Panc1 (cell line): Measurements from ENCODE around the gene MORN1. TPM values are rescaled to one million over a fixed set of nuclear protein-coding genes. Genes with fewer than 3 reads are reported as not detected.

Experiments used
- ATAC-seq: fragments of 200-7000 bp; cut with Tn5 transposase; 2 replicates; pipeline ENCODE4 v1.9.1; 2020; ENCODE audit warnings: mild to moderate bottlenecking, moderate library complexity
- BruUV-seq: library from RNA; stranded (reverse); fragments of 400-500 nt; replicated peaks from 2 replicates; lab custom pipeline; 2021; lab: Mats Ljungman, UMichigan
- CTCF ChIA-PET: fragments of 300-600 bp; sonication (Branson Sonifier 250); formaldehyde crosslinking; loops from one replicate; lab custom pipeline; 2022; ENCODE audit warnings: antibody characterized with exemption; lab: Charles Lee
- POLR2A ChIA-PET: fragments of 300-600 bp; sonication (Branson Sonifier 250); formaldehyde crosslinking; loops from one replicate; lab custom pipeline; 2022; ENCODE audit warnings: antibody characterized with exemption; lab: Charles Lee
- DNase-seq: peaks from one replicate; pipeline ENCODE4 v3.0.0-alpha.2; 2010; ENCODE audit warnings: low read depth, low spot score
- H3K27ac ChIP-seq: 2 replicates; pipeline ENCODE4 v1.5.1; 2011; ENCODE audit warnings: mild to moderate bottlenecking, low read length, inconsistent platforms
- H3K27me3 ChIP-seq: fragments of 200-500 bp; sonication (Bioruptor generic); 2 replicates; pipeline ENCODE4 v1.6.0; 2014; ENCODE audit warnings: low read length, inconsistent platforms; ENCODE audit not compliant: control insufficient read depth, insufficient read depth
- H3K36me3 ChIP-seq: fragments of 200-500 bp; sonication (Bioruptor generic); 2 replicates; pipeline ENCODE4 v1.5.1; 2014; ENCODE audit warnings: inconsistent platforms, mild to moderate bottlenecking, low read length, moderate library complexity; ENCODE audit not compliant: control insufficient read depth, insufficient read depth
- H3K4me1 ChIP-seq: 2 replicates; pipeline ENCODE4 v1.5.1; 2011; ENCODE audit warnings: inconsistent platforms, mild to moderate bottlenecking, low read length, moderate library complexity; ENCODE audit not compliant: control insufficient read depth, insufficient read depth
- H3K4me3 ChIP-seq, 2 experiments: 2 replicates each; pipeline ENCODE4 v1.5.1; 2011 to 2012; ENCODE audit warnings: low read depth in 2 of 2, low read length in 2 of 2, mild to moderate bottlenecking in 2 of 2, inconsistent platforms in 1 of 2, moderate library complexity in 1 of 2
- H3K9me3 ChIP-seq: fragments of 200-500 bp; sonication (Bioruptor generic); 2 replicates; pipeline ENCODE4 v1.5.1; 2014; ENCODE audit warnings: low read depth, mild to moderate bottlenecking, inconsistent platforms, low read length, moderate library complexity; ENCODE audit not compliant: control insufficient read depth, insufficient read depth
- CTCF ChIP-seq: fragments of 450-650 bp; IDR thresholded peaks from 2 replicates; pipeline ENCODE4 v1.5.1; 2017; ENCODE audit warnings: mild to moderate bottlenecking
- POLR2AphosphoS5 ChIP-seq: IDR thresholded peaks from 2 replicates; pipeline ENCODE4 v1.6.1; 2012; ENCODE audit warnings: mild to moderate bottlenecking, low read depth, low read length, moderate library complexity
- REST ChIP-seq, 2 experiments: IDR thresholded peaks; 2 replicates each; pipeline ENCODE4 v1.6.1; 2011 to 2012; ENCODE audit warnings: low read depth in 2 of 2, control low read depth in 1 of 2, low read length in 1 of 2, mild to moderate bottlenecking in 1 of 2, moderate library complexity in 1 of 2; ENCODE audit not compliant: insufficient read depth in 1 of 2
- SIN3A ChIP-seq: IDR thresholded peaks from 2 replicates; pipeline ENCODE4 v1.6.1; 2012; ENCODE audit warnings: low read depth, mild to moderate bottlenecking, low read length, moderate library complexity, borderline replicate concordance; ENCODE audit not compliant: insufficient read depth
- TCF7L2 ChIP-seq: IDR thresholded peaks from 2 replicates; pipeline ENCODE4 v1.6.1; 2011; ENCODE audit warnings: mild to moderate bottlenecking, low read depth, low read length, inconsistent platforms
- in situ Hi-C: cut with HindIII; loops from 2 replicates; pipeline ENCODE4 v1.10.0; 2016; ENCODE audit warnings: low sequenced_read_pairs, low pct_unique_long_range_greater_than_20kb
- intact Hi-C: fragments of 100-400 bp; cut with micrococcal nuclease; formaldehyde crosslinking; loops from one replicate; pipeline ENCODE4 v1.10.0; 2022; ENCODE audit not compliant: unreplicated experiment
- total RNA-seq: library from RNA; stranded (reverse); gene quantifications from one replicate; pipeline ENCODE4 v1.2.1, GENCODE V29; 2021; ENCODE audit not compliant: unreplicated experiment

MORN1 gene
- total RNA-seq, 1 experiment from 2014 or later = 21.3 TPM

- TF ChIP-seq SIN3A (no peak), TCF7L2 (no peak), REST (IDR thresholded peaks at IDR 0.05; ENCODE audit: insufficient read depth in 1 of 2, low read depth in 2 of 2, low read length in 1 of 2) (no peak), POLR2AphosphoS5 (no peak), CTCF (no peak)
- peaks cover 26% of the 10 kb centered on the region for H3K4me1 ChIP-seq
- in situ Hi-C loops (loop anchor here (10.0 kb wide), 1 partner anchor 195 kb away; the partner anchor contains the start of gene FAAP20), intact Hi-C loops (no loop called here)
- no peak overlapping the region for H3K27ac ChIP-seq
- ChIA-PET POLR2A (no interaction called here), CTCF (no interaction called here)
- ATAC-seq (no peak), DNase-seq (no peak)
- no TSS peak for BruUV-seq
- H3K4me3 ChIP-seq = no peak overlapping the region
- no peaks in the 10 kb centered on the region for H3K27me3 ChIP-seq
- no peaks in the 10 kb centered on the region; the same call in 1 of the 2 replicates for H3K36me3 ChIP-seq
- no peaks in the 10 kb centered on the region for H3K9me3 ChIP-seq
These were observed 1.7 kb downstream of the MORN1 start for GRCh38 chr1:2389644-2390043.

GRCh38 chr1:2388004-2388913 lies 3.1 kb downstream of the MORN1 start:
- Histone ChIP-seq H3K36me3 (no peaks in the 10 kb centered on the region; the same call in 1 of the 2 replicates), H3K4me3 (no peak overlapping the region), H3K27ac (no peak overlapping the region), H3K9me3 (no peaks in the 10 kb centered on the region), H3K4me1 (peaks cover 17% of the 10 kb centered on the region), H3K27me3 (no peaks in the 10 kb centered on the region)
- in situ Hi-C loops = no loop called here
- POLR2A ChIA-PET = no interaction called here
- ATAC-seq (no peak), DNase-seq (no peak)
- CTCF ChIA-PET = no interaction called here
- TF ChIP-seq TCF7L2 (no peak), REST (IDR thresholded peaks at IDR 0.05; ENCODE audit: insufficient read depth in 1 of 2, low read depth in 2 of 2, low read length in 1 of 2) (no peak), CTCF (no peak), POLR2AphosphoS5 (no peak), SIN3A (no peak)
- BruUV-seq = no TSS peak
- intact Hi-C loops = no loop called here
